GDM1 (cell line): ENCODE results near the gene ERC2.
"Not testable (repeated sequence)": the region's sequence is repeated elsewhere in the genome, so short reads cannot be mapped to it uniquely, and the experiment has no call there.

ENCODE experiments used
- DNase-seq: peaks from one replicate; lab custom pipeline; 2025; lab: John Stamatoyannopoulos, UW

Gene ERC2

DNA sequence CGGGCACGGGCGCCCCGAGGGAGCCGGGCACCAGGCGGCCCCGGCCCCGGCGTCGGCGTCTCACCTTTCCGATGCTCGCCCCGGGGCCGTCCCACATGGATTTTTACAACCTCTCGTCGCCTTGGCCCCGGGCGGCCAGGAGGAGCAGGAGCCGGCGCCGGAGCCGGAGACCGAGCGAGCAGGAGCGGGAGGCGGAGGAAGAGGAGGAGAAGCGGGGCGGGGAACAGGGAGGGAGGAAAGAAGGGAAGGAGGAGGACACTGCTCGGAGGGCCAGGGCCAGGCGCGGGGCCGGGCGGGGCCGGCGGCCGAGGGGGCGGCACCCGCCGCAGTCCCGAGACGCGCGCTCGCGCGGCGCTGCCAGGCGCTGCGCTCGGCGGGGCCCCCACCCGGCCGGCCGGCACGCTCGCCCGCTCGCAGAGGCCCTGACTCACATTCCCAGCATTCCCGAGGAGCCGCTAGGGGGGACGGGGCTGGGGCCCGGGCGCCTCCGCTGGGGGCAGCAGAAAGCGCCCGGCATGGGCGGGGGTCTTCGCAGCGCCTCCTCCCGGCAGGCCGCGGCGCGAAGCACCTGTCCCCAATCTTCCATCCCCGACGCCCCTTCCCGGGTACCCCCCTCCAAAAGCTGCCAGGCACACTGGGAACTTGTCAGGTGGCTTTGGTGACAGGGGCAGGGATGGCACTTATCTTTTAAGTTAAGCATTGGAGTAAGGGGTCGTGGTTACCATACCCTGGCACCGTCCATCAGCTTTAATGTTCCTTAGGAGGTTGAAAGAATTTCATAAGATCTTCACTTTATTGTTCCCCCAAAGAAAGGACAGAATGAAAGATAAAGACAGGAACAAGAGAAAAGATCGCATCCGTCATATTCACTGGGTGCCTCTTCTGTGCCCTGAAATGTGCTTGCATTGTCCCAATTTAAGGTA, at the start of gene ERC2:
ERC2 (minus strand) TSS at position 284 of the 923 bp plus-strand sequence.
- DNase-seq = no peak

DNA sequence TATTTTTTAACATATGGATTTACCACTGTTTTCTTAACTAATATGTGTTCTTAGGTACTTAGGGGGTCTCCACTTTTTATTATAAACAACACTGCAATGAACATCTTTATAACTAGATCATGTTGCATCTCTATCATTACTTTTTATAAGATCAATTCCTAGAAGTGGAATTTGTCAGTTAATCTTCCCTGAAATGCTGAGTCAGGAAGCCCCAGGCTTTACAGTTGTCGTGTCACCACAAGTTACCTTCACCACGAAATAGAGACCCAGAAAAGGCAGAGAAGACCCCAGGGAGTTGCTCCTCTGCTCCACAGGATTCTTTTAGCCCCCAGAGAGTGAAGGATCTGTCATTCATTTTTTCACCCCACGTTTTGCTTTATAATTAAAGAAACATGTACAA, 34.5 kb upstream of the ERC2 start:
- no peak for DNase-seq

DNA sequence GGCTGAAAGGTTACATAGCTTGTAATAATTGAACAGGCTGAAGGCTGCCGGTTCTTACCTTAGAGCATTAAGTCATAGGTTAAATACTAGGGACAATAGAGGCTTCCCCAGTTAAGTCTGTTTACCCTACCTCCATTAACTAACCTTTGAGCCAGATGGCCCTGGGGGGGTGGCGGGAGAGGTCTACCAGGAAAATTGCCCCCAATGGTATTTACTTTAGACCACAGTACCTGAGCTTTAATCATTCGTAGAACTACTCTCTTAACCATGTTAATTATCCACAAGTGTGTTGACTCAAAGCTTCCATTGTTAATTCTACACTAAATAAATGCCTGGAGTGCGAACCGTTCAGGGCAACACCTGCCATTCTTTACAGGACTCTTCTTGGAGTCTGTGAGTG, 28.1 kb upstream of the ERC2 start:
- DNase-seq = not testable (repeated sequence)

DNA sequence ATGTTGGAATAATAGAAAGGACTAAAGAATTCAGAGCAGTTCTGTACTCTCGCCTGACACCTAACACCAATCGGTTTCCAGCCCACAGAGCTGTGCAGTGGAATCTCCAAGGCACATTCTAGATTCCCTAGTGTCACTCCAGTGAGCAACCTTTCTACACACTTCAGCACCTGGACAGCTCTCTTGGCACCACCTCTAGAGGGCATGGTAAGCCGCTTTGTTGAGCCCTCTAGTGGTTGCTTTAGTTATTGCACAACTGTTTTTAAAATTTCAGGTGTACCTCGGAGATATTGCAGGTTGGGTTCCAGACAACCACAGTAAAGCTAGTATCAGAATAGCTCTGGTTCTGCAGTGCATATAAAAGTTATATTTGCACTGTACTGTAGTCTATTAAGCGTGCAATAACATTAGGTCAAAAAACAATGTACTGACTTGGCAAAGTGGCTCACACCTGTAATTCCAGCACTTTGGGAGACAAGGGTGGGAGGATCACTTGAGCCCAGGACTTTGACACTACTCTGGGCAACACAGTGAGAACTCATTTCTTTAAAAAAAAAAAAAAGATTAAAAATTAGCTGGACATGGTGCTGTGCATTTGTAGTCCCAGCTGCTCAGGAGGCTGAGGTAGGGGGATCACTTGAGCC, 26.5 kb upstream of the ERC2 start:
- peak; percentile 62 for DNase-seq

DNA sequence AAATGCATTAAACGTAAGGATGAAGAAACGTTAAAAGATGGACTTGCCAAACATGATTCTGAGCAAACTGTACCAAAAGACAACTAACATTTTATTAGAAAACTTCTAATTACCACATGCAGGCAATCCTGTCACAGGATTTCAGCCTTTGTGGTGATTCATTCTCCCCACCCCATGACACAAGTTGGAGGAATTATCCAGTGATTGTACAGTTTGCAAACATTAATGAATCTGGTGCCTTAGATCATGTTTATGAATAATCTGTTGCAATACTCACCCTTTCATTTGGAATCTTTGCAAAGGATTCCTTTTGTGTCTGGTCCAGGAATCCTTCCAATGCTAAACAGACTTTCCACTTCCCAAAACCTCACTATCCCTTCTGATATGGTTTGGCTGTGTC, 23.3 kb upstream of the ERC2 start:
- no peak for DNase-seq

DNA sequence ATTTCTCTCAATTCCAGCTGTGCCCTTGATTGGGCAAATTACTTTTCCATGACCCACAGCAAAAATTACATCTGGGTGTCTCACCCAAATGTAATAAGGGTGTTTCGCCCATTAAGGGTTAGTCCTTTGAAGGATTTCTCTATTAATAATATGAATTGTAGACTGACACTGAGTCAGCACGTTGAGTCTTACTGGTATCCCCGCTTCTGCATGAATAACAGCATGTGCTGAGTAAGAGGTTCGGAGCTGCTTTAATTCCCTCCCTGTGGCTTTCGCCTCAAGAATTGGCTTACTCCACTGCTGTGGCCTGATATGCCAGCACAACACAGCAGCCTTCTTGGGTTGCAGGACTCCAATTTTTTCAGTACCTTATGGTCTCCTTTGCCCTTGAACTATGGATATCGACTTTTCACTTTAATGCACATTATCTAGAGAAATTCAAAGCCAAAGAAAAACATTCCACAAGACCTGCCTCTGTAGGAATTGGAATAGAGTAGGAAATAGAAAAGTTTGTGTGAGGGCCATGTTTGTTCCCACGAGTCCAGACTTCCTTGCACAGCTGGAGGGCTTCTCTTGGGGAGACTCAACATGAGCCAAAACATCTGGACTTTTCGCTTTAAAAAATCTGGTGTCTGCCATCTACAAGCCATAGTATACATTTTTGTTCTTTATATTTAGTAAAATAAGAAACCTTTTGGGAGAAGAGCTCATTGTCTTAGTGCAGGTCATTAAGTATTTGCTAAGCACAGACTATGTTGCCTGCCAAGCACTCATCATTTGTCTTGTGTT, 20.7 kb upstream of the ERC2 start:
- DNase-seq = no peak

DNA sequence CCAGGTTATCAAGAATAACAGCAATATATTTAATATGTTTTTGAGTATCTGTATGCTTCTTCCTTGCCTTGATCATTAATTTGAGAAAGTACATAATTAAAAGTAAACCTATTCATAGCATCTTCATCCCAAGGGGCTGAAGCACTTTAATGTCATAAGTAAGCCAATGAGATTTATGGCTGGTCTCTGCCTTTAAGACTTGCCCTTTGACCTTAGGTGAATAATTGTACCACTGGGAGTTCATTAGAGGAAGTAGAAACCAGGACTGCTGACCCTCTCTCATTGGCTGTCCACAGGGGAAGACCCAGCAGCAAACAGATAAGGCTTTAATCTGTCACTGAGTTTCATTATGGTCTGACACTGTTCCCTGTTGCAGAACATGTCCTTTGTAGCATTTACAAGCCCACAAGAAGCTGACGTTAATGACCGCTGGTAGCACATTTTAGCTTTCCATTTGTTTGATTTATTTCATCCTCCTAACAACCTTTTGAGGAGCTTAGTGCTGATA, 16.3 kb upstream of the ERC2 start:
- no peak for DNase-seq

DNA sequence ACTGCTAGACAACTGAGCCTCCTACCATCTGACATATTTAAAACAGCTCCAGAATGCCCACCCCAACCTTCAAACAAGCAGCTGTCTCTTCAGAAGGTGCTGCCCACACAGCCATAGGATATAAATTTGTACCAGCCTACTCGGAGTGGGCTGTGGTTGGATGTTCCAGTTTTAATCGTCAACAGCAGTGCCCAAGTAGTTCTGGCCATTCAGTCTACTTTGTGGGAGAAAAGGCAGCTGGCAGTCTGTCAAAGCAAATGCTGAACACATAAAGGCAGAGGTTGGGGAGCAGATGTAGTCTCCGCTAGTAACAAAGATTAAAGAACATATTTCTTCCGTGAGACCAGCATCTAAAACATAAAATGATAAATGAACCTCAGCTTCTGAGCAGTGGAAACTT, 15.9 kb upstream of the ERC2 start:
- no peak for DNase-seq

DNA sequence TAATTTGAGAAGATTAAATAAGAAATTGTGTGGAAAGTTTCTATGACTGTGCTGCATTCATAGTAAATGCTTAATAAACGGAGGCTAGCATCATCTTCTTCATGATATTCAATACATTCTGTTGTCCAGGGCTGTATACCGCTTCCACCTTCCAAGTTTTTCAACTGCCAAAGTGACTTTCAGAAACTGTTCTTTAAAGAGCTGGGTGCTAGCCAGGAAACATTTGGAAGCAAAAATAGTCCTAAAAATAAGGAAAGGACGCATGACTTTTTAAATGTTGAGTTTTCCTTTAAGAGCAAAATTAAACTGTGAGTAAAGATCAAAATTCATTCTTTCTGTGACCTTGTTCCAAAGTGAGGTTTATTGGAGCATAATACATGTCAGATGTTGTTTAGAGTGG, 9.4 kb upstream of the ERC2 start:
- DNase-seq = no peak

DNA sequence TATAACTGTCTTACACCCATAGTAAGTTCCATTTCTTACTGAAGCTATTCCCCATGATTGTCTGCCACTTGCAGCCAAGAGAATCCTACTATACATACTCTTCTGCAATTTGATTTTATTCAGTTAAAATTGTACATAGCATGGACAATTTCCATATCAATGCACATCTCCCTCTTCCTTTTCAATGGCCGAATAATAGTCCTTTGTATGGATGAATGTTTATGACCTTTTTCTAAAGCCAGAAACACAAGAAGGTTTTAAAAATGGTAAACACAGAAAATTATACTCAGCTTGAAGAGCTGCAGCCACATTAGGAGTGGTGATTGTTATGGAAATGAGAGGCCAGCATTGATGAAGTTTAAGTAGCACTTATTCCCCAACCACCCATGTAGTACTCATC, 8.5 kb upstream of the ERC2 start:
- no peak for DNase-seq

DNA sequence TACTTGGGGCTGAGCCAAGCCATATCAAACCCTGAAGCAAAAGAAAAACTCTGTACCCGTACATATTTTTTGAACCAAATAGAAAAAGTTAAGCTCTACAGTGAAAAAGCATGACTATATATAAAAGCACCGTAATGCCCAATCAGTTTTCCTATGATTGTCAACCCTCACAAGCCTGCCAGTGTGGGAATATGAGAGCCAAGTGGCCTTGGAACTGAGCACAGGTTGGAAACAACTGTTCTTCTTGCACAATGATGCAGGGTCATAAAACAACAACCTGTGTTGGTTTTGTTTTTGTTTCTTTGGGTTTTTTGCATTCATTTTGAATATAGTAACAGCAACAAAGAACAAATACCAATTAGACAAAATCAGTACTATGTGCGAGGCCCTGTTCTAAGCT, 3.5 kb upstream of the ERC2 start:
- no peak for DNase-seq

DNA sequence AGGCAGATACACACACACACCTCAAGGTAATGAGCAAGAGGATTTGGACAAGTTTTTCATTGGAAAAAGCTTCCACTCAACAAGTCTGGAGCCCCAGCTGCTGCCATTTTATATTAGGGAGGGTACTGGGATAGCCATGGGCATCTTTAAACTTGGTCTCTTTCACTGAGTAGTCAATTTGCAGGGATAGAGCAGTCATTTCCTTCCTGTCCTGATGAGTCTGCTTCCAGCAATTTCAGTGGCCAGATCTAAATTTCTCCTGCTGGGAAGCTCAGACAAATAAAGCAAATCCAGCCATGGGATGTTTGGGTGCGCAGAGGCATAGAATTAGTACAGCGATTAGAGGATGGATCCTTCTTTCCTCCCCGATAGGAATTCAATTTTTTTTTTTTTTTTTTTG, 874 bp upstream of the ERC2 start:
- DNase-seq = no peak

DNA sequence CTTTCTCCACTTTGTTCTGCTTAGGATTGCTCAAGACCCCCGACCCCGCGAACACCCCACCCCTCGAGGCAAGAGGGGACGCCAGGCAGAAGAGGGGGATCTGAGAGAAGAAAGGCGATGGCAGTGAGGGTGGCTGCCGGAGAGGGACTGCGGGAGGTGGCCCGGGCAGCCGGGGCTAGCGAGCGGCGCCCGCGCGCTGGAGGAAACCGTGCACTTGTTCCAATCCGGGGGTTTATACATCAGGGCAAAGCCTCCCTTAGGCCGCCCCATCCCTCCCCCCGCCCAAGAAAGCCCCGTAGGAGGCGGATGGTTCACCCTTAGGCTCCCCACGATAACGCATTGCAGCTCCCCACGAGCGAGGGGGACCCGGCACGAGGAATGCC, 475 bp downstream of the ERC2 start:
- no peak for DNase-seq

DNA sequence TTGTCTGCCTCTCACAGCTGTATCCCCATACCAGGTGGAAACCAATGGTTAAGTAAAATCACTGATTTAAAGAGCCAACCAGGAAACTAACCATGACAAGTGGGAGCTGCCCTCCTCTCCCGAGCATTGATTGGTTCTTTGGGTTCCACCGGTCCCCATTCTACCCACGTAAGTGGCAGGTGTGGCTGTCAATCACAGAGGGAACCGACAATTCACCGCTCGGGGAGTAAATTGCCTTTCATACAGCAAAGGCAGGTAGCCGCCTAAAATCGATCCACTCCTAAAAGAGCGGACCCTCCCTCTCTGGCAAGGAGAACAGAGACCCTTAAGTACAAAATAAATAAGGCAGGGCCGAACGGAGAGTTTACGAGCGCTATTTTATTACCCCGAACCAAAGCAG, 1.2 kb downstream of the ERC2 start:
- DNase-seq = no peak

DNA sequence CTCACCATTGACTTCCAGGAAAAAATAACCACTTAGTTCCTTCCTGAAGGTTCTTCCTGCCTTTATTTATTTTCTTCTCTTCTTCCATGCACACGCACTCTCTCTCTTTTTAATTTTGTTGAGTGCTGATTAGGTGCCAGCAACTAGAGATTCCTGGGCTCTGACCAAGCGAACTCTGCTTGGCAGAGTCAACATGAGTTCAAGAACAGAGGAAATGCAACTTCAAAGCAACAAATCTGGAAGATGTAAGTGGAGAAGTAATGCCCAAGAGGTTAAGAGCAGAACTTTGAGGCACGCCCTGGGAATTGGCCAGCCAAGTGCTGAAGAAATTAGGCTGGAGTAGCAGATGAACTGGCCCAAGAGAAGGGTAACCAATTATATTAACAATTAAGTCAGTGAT, 8.5 kb downstream of the ERC2 start:
- DNase-seq = no peak

DNA sequence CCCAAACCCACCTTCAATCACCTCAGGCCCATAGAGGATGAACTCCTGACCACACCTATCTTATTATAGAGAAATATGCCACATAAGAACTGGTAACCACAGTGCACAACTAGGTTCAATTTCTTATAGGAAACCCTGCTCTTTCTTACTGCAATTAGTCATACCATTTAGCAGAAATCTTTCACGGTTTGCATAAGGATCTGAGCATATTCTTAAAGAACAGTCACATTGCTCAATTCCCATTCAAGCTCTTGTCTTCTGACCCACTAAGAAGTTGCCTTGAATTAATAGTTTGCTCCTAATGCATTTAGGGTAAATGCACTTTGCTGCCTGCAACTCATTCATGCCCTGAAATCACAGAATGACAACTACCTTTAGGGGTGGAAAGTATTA, 9.2 kb downstream of the ERC2 start:
- no peak for DNase-seq

DNA sequence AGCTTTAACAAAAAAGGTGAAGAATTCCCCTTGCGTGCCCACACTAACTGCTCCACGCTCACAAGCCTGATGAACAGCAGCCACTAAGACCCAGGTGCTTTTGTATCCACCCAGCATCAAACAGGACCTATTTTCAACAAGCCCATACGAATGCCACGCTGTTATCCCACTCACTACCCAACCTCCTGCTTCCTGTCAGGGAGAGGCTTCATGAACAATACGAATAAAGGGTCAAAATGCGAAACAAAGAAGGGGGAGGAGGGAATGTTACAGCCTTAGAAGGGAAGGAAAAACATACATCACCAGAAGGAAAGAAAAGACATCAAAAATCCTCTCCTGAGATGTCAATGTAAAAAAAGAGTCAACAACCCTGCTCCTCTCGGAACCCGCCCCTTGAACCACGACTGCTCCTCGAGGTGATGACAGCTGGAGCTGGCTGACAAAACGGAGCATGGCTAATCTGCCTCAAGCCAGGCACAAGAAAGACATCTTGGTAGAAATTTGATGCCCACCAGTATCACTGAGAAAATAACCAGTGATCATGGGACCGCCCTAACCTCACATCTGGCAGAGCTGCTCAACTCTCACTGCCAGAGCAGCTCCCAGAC, 9.7 kb downstream of the ERC2 start:
- DNase-seq = no peak

DNA sequence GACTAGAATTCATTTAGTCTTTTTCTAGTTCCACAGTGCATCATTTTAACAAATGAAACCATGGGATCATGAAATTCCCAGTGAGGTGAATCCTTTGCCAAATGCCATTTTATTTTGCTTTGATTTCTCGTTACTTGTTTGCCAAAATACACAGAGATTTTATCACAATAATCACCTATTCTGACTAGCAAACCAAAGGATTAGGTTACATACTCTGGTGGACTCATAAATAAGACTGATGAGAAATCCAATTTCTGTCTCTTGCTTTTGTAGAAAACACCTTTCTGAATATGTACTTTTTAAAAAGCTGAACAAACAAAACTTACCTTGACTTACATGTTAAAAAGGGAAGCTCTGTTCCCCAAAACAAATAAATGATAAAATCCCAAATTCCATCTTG, 12.2 kb downstream of the ERC2 start:
- no peak for DNase-seq

DNA sequence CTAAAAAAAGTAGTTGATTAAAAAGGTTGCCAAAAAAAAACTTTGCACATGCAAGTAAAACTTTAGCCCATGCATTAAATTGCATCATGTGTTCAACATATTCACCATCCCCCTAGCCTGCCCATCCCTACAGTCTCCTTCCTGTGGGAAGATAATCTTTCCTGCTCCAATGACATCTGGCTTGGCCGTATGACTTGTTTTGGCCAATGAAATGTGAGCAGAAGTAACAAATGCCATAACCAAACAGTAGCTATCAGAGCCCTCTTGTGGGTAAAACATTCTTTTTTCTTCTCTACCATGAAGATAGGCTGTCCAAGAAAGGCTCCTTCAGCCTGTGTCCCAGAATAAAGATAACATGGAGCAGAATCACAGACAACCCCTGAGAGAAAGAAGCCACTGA, 15.3 kb downstream of the ERC2 start:
- DNase-seq = no peak

DNA sequence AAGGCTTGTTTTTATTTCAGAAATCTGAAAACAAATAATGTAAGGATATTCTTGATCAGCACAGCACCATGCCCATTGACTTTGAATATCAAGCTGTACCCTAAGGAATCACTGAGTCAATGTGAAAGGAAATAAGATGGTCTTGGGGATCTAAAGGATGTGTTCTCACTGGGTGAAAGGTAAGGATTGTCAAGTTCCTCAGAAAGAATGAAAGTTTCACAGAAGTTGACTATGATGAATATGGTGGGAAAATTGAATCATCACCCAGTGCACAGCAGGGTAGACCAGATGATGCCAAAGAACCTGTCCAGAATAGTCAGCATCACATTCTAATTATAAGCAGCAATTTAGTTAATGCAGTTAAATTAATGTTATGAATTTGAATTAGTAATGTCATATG, 16.2 kb downstream of the ERC2 start:
- no peak for DNase-seq

DNA sequence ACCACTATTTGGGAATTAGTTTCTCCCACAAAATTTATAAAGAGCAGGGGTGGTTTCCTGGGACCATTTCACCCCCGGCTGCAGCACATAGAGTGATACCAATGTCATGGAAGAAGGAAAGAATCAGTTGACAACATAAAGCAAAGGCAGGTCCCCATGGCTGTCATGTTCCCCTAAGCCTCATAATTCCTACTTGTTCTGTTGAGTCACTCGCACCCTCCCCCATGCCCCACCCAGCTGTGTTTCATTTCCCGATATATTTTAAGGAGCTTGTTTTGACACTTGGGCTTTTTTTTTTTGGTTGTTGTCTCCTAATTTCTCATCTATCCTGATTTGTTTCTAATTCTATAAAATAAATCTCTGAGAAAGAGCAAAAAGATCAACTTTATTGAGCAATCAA, 24.9 kb downstream of the ERC2 start:
- DNase-seq = no peak

DNA sequence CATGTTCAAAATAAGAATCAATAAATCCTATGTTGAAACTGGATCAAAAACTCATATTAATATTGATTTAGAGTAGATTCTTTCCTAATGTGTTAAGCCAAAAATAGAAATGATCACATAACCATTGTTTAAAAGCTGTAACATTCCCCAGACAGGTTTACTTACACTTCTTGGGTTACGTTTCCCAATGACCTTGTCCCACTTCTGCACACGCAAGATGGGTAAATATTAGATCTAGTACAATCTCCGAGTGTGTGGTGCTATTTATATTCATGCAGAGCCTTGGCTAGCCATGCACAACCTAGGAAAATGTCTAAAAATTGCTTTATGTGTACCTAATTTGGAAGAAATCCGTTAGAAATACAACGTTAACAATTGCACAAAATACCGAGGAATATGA, 39.6 kb downstream of the ERC2 start:
- DNase-seq = no peak
